Measurements from ENCODE around the gene SIPA1L3. TPM values are rescaled to one million over a fixed set of nuclear protein-coding genes. Genes with fewer than 3 reads are reported as not detected.

SIPA1L3 gene
- total RNA-seq, 1 donor from 2014 or later, result 8.8 TPM

- peaks cover 47% of the 10 kb centered on the region for H3K36me3 ChIP-seq
- no peaks in the 10 kb centered on the region for H3K4me1 ChIP-seq
- intact Hi-C loops (cut with micrococcal nuclease), result no loop called here
- DNase-seq, result no peak
- no peaks in the 10 kb centered on the region for H3K27me3 ChIP-seq (ENCODE audit: low read depth)
- H3K9me3 ChIP-seq (replicated peaks), result peaks cover 12% of the 10 kb centered on the region
- no peak for TF ChIP-seq CTCF (IDR thresholded peaks at IDR 0.05; ENCODE audit: borderline replicate concordance)
- H3K27ac ChIP-seq (replicated peaks), result no peak overlapping the region
- no peak overlapping the region for H3K4me3 ChIP-seq
These were observed 211.2 kb downstream of the SIPA1L3 start for GRCh38 chr19:38118176-38118575.

DNA sequence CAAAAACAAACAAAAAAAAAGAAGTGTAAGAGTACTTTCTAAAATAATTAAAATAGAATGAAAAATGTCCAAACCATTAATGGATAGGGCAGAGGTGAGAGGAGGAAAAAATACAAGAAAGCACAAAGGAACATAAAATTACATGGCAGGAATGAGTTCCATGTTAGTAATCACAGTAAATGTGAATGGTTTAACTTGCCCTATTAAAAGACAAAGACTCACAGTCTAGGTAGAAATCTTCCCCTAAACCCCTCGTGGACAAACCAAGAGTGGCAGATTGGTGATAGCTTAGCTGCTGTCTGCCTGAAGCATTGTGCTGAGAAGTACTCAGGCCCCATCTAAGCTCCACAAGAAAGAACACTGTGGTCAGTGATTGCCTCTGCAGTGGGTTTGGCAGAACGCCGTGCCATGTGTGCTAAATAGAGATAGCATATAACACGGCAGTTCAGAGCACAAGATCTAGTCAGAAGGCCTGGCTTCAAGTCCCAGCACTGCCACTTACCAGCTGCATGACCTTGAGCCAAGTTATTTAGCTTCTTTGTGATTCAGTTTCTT, 213.5 kb downstream of the SIPA1L3 start:
- Histone ChIP-seq H3K27ac (replicated peaks) (no peak overlapping the region), H3K4me3 (no peak overlapping the region), H3K9me3 (replicated peaks) (peaks cover 12% of the 10 kb centered on the region), H3K36me3 (peaks cover 35% of the 10 kb centered on the region), H3K4me1 (no peaks in the 10 kb centered on the region), H3K27me3 (ENCODE audit: low read depth) (no peaks in the 10 kb centered on the region)
- TF ChIP-seq CTCF (IDR thresholded peaks at IDR 0.05; ENCODE audit: borderline replicate concordance), result no peak
- intact Hi-C loops (cut with micrococcal nuclease), result no loop called here
- no peak for DNase-seq

DNA sequence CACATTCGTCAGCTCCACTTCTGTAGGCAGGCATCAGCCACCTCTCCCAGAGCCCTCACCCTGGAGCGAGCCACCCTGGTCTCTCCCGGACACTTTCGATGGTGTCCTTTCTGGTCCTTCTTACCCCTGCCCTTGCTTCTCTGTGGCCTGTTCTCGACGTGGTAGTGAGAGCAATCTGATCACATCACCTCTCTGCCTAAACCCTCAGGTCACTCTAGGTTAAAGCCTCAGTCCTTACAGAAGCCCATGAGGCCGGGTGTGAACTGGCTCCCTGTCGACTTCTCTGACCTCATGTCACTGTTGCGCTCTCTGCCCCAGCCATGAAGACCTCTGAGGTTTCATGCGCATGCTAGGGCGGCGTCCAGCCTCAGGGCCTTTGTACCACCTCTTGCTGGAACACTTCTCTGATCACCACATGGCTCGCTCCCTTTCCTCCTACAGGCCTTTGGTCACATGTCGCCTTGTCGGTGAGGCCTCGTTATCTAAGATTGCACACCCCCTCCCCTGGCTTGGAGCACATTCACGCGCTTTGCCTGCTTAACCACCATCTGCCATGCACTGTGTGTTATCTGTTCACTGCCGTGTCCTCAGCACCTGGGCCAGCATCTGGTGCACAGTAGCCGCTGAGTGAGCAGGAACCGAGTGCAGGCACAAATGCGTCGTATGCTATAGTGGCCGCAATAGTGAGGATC, 215.5 kb downstream of the SIPA1L3 start:
- Histone ChIP-seq H3K4me1 (no peaks in the 10 kb centered on the region), H3K27ac (replicated peaks) (no peak overlapping the region), H3K4me3 (no peak overlapping the region), H3K36me3 (peaks cover 35% of the 10 kb centered on the region), H3K9me3 (replicated peaks) (peaks cover 12% of the 10 kb centered on the region), H3K27me3 (ENCODE audit: low read depth) (no peaks in the 10 kb centered on the region)
- TF ChIP-seq CTCF (IDR thresholded peaks at IDR 0.05; ENCODE audit: borderline replicate concordance), result no peak
- intact Hi-C loops (cut with micrococcal nuclease), result no loop called here
- DNase-seq, result no peak

GRCh38 chr19:38125238-38125637, 218.2 kb downstream of the SIPA1L3 start:
- Histone ChIP-seq H3K36me3 (peaks cover 20% of the 10 kb centered on the region), H3K27ac (replicated peaks) (no peak overlapping the region), H3K4me3 (no peak overlapping the region), H3K9me3 (replicated peaks) (peaks cover 8% of the 10 kb centered on the region), H3K27me3 (ENCODE audit: low read depth) (no peaks in the 10 kb centered on the region), H3K4me1 (no peaks in the 10 kb centered on the region)
- intact Hi-C loops (cut with micrococcal nuclease), result no loop called here
- TF ChIP-seq CTCF (IDR thresholded peaks at IDR 0.05; ENCODE audit: borderline replicate concordance), result no peak
- no peak for DNase-seq

DNA sequence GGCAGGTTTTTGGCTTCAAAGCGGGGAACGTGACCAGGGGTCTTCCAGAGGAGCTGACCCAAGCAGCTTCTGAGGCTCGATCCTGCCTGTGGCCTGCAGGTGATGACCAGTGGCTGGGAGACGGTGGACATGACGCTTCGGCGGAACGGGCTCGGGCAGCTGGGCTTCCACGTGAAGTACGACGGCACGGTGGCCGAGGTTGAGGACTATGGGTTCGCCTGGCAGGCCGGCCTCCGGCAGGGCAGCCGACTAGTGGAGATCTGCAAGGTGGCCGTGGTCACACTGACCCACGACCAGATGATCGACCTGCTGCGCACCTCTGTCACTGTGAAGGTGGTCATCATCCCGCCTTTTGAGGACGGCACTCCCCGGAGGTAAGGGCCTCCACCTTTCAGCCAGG, 223.4 kb downstream of the SIPA1L3 start:
- Histone ChIP-seq H3K27ac (replicated peaks) (no peak overlapping the region), H3K4me1 (no peaks in the 10 kb centered on the region), H3K36me3 (no peaks in the 10 kb centered on the region), H3K9me3 (replicated peaks) (no peaks in the 10 kb centered on the region), H3K27me3 (ENCODE audit: low read depth) (no peaks in the 10 kb centered on the region), H3K4me3 (no peak overlapping the region)
- no peak for DNase-seq
- intact Hi-C loops (cut with micrococcal nuclease), result no loop called here
- no peak for TF ChIP-seq CTCF (IDR thresholded peaks at IDR 0.05; ENCODE audit: borderline replicate concordance)
